Ovary (tissue), 9 donors: Measurements from ENCODE around the gene ITGB1BP2. TPM values are rescaled to one million over a fixed set of nuclear protein-coding genes. Genes with fewer than 3 reads are reported as not detected.
"Not testable (repeated sequence)": the region's sequence is repeated elsewhere in the genome, so short reads cannot be mapped to it uniquely, and the experiment has no call there.

ENCODE experiments used
- DNase-seq, 5 donors: peaks; one replicate each; pipeline ENCODE4 v3.0.0-alpha.2; 2019 to 2020
- H3K27ac ChIP-seq, 2 donors: fragments of 200-600 bp; one replicate each; pipeline versions ENCODE4 v1.5.1 to v1.8.0; 2019 to 2022
- H3K27me3 ChIP-seq: fragments of 200-600 bp; one replicate; pipeline ENCODE4 v1.8.0; 2022
- H3K36me3 ChIP-seq: fragments of 200-600 bp; sonication (generic); one replicate; pipeline ENCODE4 v1.5.1; 2019
- H3K4me1 ChIP-seq: one replicate; pipeline ENCODE4 v1.8.1; 2013; ENCODE audit warnings: mild to moderate bottlenecking, moderate library complexity; ENCODE audit not compliant: insufficient read depth
- H3K4me3 ChIP-seq: fragments of 200-600 bp; sonication (generic); one replicate; pipeline ENCODE4 v1.5.1; 2017
- H3K9me3 ChIP-seq, 2 donors: fragments of 200-600 bp in 1 of 2; sonication (generic) in 1 of 2; one replicate each; pipeline versions ENCODE4 v1.5.1 to v1.8.1; 2013 to 2019; ENCODE audit warnings: mild to moderate bottlenecking in 1 of 2, moderate library complexity in 1 of 2
- CTCF ChIP-seq, 3 donors: fragments of 450-650 bp in 2 of 3; fragments of 200-600 bp in 1 of 3; IDR thresholded peaks; one replicate each; pipeline versions ENCODE4 v1.5.1 to v1.8.0; 2016 to 2022; ENCODE audit warnings: antibody characterized with exemption in 3 of 3, mild to moderate bottlenecking in 1 of 3
- EP300 ChIP-seq: sonication (generic); formaldehyde crosslinking; IDR thresholded peaks from one replicate; pipeline ENCODE4 v1.6.1; 2017; ENCODE audit warnings: antibody characterized with exemption
- POLR2A ChIP-seq: fragments of 450-650 bp; IDR thresholded peaks from one replicate; pipeline ENCODE4 v1.6.1; 2017; ENCODE audit warnings: antibody characterized with exemption, mild to moderate bottlenecking, moderate library complexity
- WGBS, 3 donors: extraction: QIAGEN DNeasy Blood & Tissue Kit in 1 of 3; methylation state at CpG; one replicate each; pipeline versions ENCODE4 v1.1.5 to v1.1.7; 2013 to 2017; 5-methylcytosine and 5-hydroxymethylcytosine counted together
- intact Hi-C, 4 donors: fragments of 100-400 bp; cut with DNase I; formaldehyde crosslinking; loops; one replicate each; pipeline versions ENCODE4 v1.11.0 to v1.15.1; 2022 to 2023
- polyA plus RNA-seq, 2 donors: library from polyadenylated mRNA; stranded (reverse); fragments of 200-250 nt in 1 of 2; fragments of 350-450 nt in 1 of 2; fragmentation: Illumina TruSeq in 1 of 2; extraction: RNeasy Lipid Tissue Mini Kit (QIAGEN cat#74804) in 1 of 2; gene quantifications; one replicate each; pipeline ENCODE4 v1.2.3, GENCODE V29; 2013 to 2014
- total RNA-seq, 7 donors: library from RNA; depleted of rRNA in 2 of 7; stranded (reverse); fragments of >200 nt in 2 of 7; fragmentation: NEBNext Ultra II Directional in 3 of 7; extraction: Animal tissue kit (Norgen Biotek cat#: 25700) in 3 of 7; gene quantifications; one replicate each; pipeline versions ENCODE4 v1.1.0 to v1.2.4, GENCODE V29; 2016 to 2023
- donor health status: DM: no; HTN: no; CAD: no; lungs with moderate emphysema.
- donor health status: DM: no; HTN: no; CAD: no.
- donor health status: Bipolar disorder and iron deficiency.
- donor health status: DM: yes; HTN: yes; CAD: no.
- donor health status: DM: no; HTN: no; CAD: no.
- donor health status: DM: yes; HTN: yes; CAD: no.

Gene ITGB1BP2
- total and polyA plus RNA-seq, 9 donors = 0.95 to 9.1 (median 3.2) TPM

GRCh38 chrX:71254092-71254963, 47.2 kb upstream of the ITGB1BP2 start, which contains the start of gene ZMYM3:
ZMYM3 (minus strand) TSS chrX:71254140; CDS start chrX:71253255, 885 bp downstream.
- no peak for TF ChIP-seq EP300
- TF ChIP-seq CTCF (IDR thresholded peaks at IDR 0.05) = no peak
- no peak for TF ChIP-seq POLR2A
- Histone ChIP-seq H3K4me1 (peaks cover 6% of the 10 kb centered on the region), H3K4me3 (peak within 1 kb of the TSS; percentile 70), H3K27me3 (no peaks in the 10 kb centered on the region), H3K9me3 (no peaks in the 10 kb centered on the region), H3K27ac (peak within 1 kb of the TSS; percentile 50 to 84), H3K36me3 (no peaks in the 10 kb centered on the region)
- DNase-seq = peak; percentile 85 to 89 (median 86)
- intact Hi-C loops = loop anchor here in 1 of 4 donors (10.0 kb wide), 2 partner anchors 70 to 110 kb away; partner anchors contain the start of gene TAF1
- WGBS, 3 donors = 26 to 45% (median 36%) methylated on average over 54 of the region's 54 CpGs

- peak overlapping the region in 1 of 2 donors; percentile 84 for H3K27ac ChIP-seq
- WGBS, 3 donors = 68 to 71% (median 70%) methylated on average over 6 of the region's 6 CpGs
- intact Hi-C loops = loop anchor here in 1 of 4 donors (10.0 kb wide), 2 partner anchors 71 to 109 kb away; partner anchors contain the start of gene TAF1
- H3K4me1 ChIP-seq = peaks cover 6% of the 10 kb centered on the region
- no peaks in the 10 kb centered on the region for H3K36me3 ChIP-seq
- no peaks in the 10 kb centered on the region for H3K27me3 ChIP-seq
- no peak overlapping the region for H3K4me3 ChIP-seq
- TF ChIP-seq EP300 (no peak), CTCF (IDR thresholded peaks at IDR 0.05) (no peak), POLR2A (no peak)
- no peaks in the 10 kb centered on the region for H3K9me3 ChIP-seq
- DNase-seq = no peak
Measured at GRCh38 chrX:71256051-71256450, 45.5 kb upstream of the ITGB1BP2 start.

GRCh38 chrX:71256856-71257255, 44.7 kb upstream of the ITGB1BP2 start:
- H3K9me3 ChIP-seq = no peaks in the 10 kb centered on the region
- no peak overlapping the region for H3K4me3 ChIP-seq
- H3K27me3 ChIP-seq = no peaks in the 10 kb centered on the region
- H3K4me1 ChIP-seq = peaks cover 6% of the 10 kb centered on the region
- no peak overlapping the region for H3K27ac ChIP-seq
- TF ChIP-seq POLR2A = no peak
- no peak for TF ChIP-seq EP300
- DNase-seq = no peak
- intact Hi-C loops = loop anchor here in 1 of 4 donors (10.0 kb wide), 2 partner anchors 72 to 108 kb away; partner anchors contain the start of gene TAF1
- no peaks in the 10 kb centered on the region for H3K36me3 ChIP-seq
- WGBS, 3 donors = 82 to 92% (median 89%) methylated on average over 4 of the region's 4 CpGs

GRCh38 chrX:71268624-71269023, 32.9 kb upstream of the ITGB1BP2 start:
- H3K4me1 ChIP-seq, intact Hi-C loops, H3K27ac ChIP-seq, H3K4me3 ChIP-seq, H3K27me3 ChIP-seq, DNase-seq, H3K9me3 ChIP-seq, H3K36me3 ChIP-seq: not testable (repeated sequence)

GRCh38 chrX:71269801-71270395, 31.7 kb upstream of the ITGB1BP2 start:
- intact Hi-C loops = no loop called here
- Histone ChIP-seq H3K9me3 (no peaks in the 10 kb centered on the region), H3K27me3 (no peaks in the 10 kb centered on the region), H3K4me3 (no peak overlapping the region), H3K27ac (no peak overlapping the region), H3K36me3 (no peaks in the 10 kb centered on the region), H3K4me1 (no peaks in the 10 kb centered on the region)
- DNase-seq = no peak
- TF ChIP-seq CTCF (IDR thresholded peaks at IDR 0.05) = no peak
- TF ChIP-seq EP300 = no peak
- no peak for TF ChIP-seq POLR2A
- 82 to 87% (median 84%) methylated on average over 16 to 19 of the region's 19 CpGs for WGBS, 3 donors

GRCh38 chrX:71272313-71272712, 29.2 kb upstream of the ITGB1BP2 start:
- WGBS, 3 donors = 78 to 85% (median 78%) methylated on average over 2 of the region's 2 CpGs
- H3K27me3 ChIP-seq, intact Hi-C loops, H3K36me3 ChIP-seq, DNase-seq, H3K27ac ChIP-seq, H3K4me1 ChIP-seq, H3K9me3 ChIP-seq, H3K4me3 ChIP-seq: not testable (repeated sequence)

GRCh38 chrX:71281300-71281699, 20.2 kb upstream of the ITGB1BP2 start:
- intact Hi-C loops, H3K9me3 ChIP-seq, H3K4me3 ChIP-seq, H3K27ac ChIP-seq, H3K27me3 ChIP-seq, H3K36me3 ChIP-seq, H3K4me1 ChIP-seq, DNase-seq: not testable (repeated sequence)
- WGBS, 3 donors = 90 to 97% (median 94%) methylated on average over 11 of the region's 11 CpGs
